WI38 (cell line): ENCODE results near the gene MRPS21.

Source experiments
- H3K4me3 ChIP-seq: 2 replicates; pipeline ENCODE4 v1.5.1; 2011; ENCODE audit warnings: low read depth, mild to moderate bottlenecking, control low read depth, low read length
- CTCF ChIP-seq: IDR thresholded peaks from 2 replicates; pipeline ENCODE4 v1.5.1; 2012; ENCODE audit warnings: low read depth, mild to moderate bottlenecking, control low read depth, low read length

MRPS21 gene

GRCh38 chr1:150268705-150269403, 24.8 kb upstream of the MRPS21 start, which contains the start of gene APH1A:
Gene APH1A (minus strand): TSS chr1:150269016. CDS start chr1:150268810, 206 bp downstream.
- TF ChIP-seq CTCF: no peak
- peak within 1 kb of the TSS; percentile 98 for H3K4me3 ChIP-seq

GRCh38 chr1:150269451-150269850, 24.2 kb upstream of the MRPS21 start:
- no peak for TF ChIP-seq CTCF
- H3K4me3 ChIP-seq: peak overlapping the region; percentile 98

- H3K4me3 ChIP-seq: no peak overlapping the region
- no peak for TF ChIP-seq CTCF
Measured at GRCh38 chr1:150271291-150271959, 22.2 kb upstream of the MRPS21 start.

- TF ChIP-seq CTCF: no peak
- peak overlapping the region; percentile 64 for H3K4me3 ChIP-seq
Measured at GRCh38 chr1:150273311-150273710, 20.4 kb upstream of the MRPS21 start.

- no peak for TF ChIP-seq CTCF
Measured at GRCh38 chr1:150280138-150280707, 13.4 kb upstream of the MRPS21 start.

GRCh38 chr1:150281221-150281757, 12.4 kb upstream of the MRPS21 start:
- H3K4me3 ChIP-seq: peak overlapping the region; percentile 55

More at GRCh38 chr1:150280138-150280707, 13.4 kb upstream of the MRPS21 start:
- H3K4me3 ChIP-seq: no peak overlapping the region

More at GRCh38 chr1:150281221-150281757, 12.4 kb upstream of the MRPS21 start:
- peak; percentile 31 for TF ChIP-seq CTCF
